NCI-H510A (cell line): Measurements from ENCODE around the gene PIR.

ENCODE experiments used
- DNase-seq: peaks from one replicate; lab custom pipeline; 2025; lab: John Stamatoyannopoulos, UW

Gene PIR

GRCh38 chrX:15418041-15418706 is 75.0 kb downstream of the PIR start:
- DNase-seq: no peak

- DNase-seq: no peak
These were observed 76.8 kb downstream of the PIR start for GRCh38 chrX:15416133-15416993.

- DNase-seq: no peak
These were observed 80.0 kb downstream of the PIR start for GRCh38 chrX:15413101-15413500.

GRCh38 chrX:15410947-15411346 is 82.2 kb downstream of the PIR start:
- DNase-seq: no peak

GRCh38 chrX:15410430-15410829 is 82.7 kb downstream of the PIR start:
- DNase-seq: no peak

GRCh38 chrX:15405846-15406245 is 87.3 kb downstream of the PIR start:
- DNase-seq: no peak

- no peak for DNase-seq
These were observed 88.6 kb downstream of the PIR start for GRCh38 chrX:15404401-15405096.

- no peak for DNase-seq
These were observed 91.8 kb downstream of the PIR start for GRCh38 chrX:15401378-15401777.

- DNase-seq: no peak
These were observed 93.2 kb downstream of the PIR start for GRCh38 chrX:15399962-15400391.

GRCh38 chrX:15398874-15399273 is 94.3 kb downstream of the PIR start:
- DNase-seq: no peak

- no peak for DNase-seq
These were observed 97.3 kb downstream of the PIR start for GRCh38 chrX:15395789-15396188.

- no peak for DNase-seq
These were observed 101.3 kb downstream of the PIR start for GRCh38 chrX:15391850-15392249.

GRCh38 chrX:15384304-15384703 is 108.8 kb downstream of the PIR start, which contains the start of gene VEGFD:
TSS of gene VEGFD (minus strand) at chrX:15384413. CDS start at chrX:15383946, 467 bp downstream.
- DNase-seq: no peak

GRCh38 chrX:15382813-15383212 is 110.3 kb downstream of the PIR start:
- no peak for DNase-seq

GRCh38 chrX:15376956-15377355 is 116.2 kb downstream of the PIR start:
- no peak for DNase-seq

- no peak for DNase-seq
These were observed 119.2 kb downstream of the PIR start for GRCh38 chrX:15373976-15374375.

GRCh38 chrX:15366506-15367352 is 126.4 kb downstream of the PIR start:
- DNase-seq: no peak

- DNase-seq: no peak
These were observed 133.4 kb downstream of the PIR start for GRCh38 chrX:15359701-15360100.

- DNase-seq: no peak
These were observed 134.6 kb downstream of the PIR start for GRCh38 chrX:15358533-15358932.

GRCh38 chrX:15356444-15356843 is 136.7 kb downstream of the PIR start:
- DNase-seq: no peak

- no peak for DNase-seq
These were observed 142.7 kb downstream of the PIR start for GRCh38 chrX:15350329-15350996.
